ENCODE results near the gene GIGYF1. TPM values are rescaled to one million over a fixed set of nuclear protein-coding genes. Genes with fewer than 3 reads are reported as not detected.

The GIGYF1 gene
- total RNA-seq, 1 donor = 29.3 TPM

- H3K36me3 ChIP-seq (ENCODE audit: insufficient read depth, low read length) = peaks cover 31% of the 10 kb centered on the region
- peaks cover 24% of the 10 kb centered on the region for H4K20me1 ChIP-seq (ENCODE audit: insufficient read depth, low read length)
- peaks cover 46% of the 10 kb centered on the region for H3K79me2 ChIP-seq (ENCODE audit: insufficient read depth, low read length)
- no peak for TF ChIP-seq CTCF (IDR thresholded peaks at IDR 0.05; ENCODE audit: extremely low read depth, low read depth, low read length)
- peak overlapping the region; percentile 90 for H3K4me3 ChIP-seq (ENCODE audit: insufficient read depth, low read length)
- H3K4me2 ChIP-seq (ENCODE audit: insufficient read depth, low read length) = peak overlapping the region; percentile 83
- no peak overlapping the region for H3K27ac ChIP-seq (ENCODE audit: low read depth, low read length)
- H2AFZ ChIP-seq (ENCODE audit: low read length) = no peak overlapping the region
- peaks cover under 1% of the 10 kb centered on the region for H3K4me1 ChIP-seq (ENCODE audit: insufficient read depth, low read length)
- no peak for DNase-seq (ENCODE audit: insufficient read length, low spot score, missing footprints)
- no peaks in the 10 kb centered on the region for H3K9me3 ChIP-seq (ENCODE audit: low read depth, low read length)
- peaks cover 2% of the 10 kb centered on the region for H3K27me3 ChIP-seq (ENCODE audit: insufficient read depth, low read length)
Observed at GRCh38 chr7:100675105-100675451, 19.0 kb downstream of the GIGYF1 start.

DNA sequence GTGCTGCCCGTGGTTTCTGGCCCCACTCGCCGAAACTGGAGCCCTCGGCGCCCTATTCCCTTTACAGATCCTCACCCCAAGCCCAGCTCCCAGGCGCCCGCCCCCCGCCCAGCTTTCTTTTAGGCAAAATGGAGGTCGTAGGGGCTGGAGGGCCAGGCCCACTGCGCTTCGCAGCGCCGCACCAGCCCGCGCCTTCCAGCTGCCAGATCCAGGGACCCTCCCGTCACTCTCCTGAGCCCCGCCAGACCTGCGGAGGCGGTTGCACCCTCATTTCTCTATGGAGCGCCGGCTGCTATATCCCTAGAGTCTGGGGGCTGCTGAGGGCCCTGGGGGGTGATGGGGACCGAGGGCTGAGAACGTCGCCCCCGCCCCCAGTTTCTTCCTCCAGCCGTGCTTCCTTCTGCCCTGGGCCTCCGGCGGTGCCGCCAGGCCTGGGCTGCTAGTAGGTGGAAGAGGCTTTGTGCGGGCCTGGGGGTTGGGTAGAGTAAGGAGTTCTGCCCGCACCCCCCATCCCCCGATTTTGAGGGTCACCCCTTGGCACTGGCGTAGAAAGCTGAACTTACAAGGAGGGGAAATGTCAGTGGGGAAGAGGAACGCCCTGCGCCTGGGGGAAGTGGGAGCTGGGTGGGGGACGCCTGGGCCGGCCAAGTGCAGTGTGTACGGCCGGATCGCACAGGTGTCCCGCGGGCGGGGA lies 19.5 kb downstream of the GIGYF1 start:
- H3K4me1 ChIP-seq (ENCODE audit: insufficient read depth, low read length) = no peaks in the 10 kb centered on the region
- peak overlapping the region; percentile 79 for H3K4me2 ChIP-seq (ENCODE audit: insufficient read depth, low read length)
- peak; percentile 92 for DNase-seq (ENCODE audit: insufficient read length, low spot score, missing footprints)
- no peak overlapping the region for H2AFZ ChIP-seq (ENCODE audit: low read length)
- TF ChIP-seq CTCF (IDR thresholded peaks at IDR 0.05; ENCODE audit: extremely low read depth, low read depth, low read length) = no peak
- H3K79me2 ChIP-seq (ENCODE audit: insufficient read depth, low read length) = peaks cover 46% of the 10 kb centered on the region
- H3K27ac ChIP-seq (ENCODE audit: low read depth, low read length) = peak overlapping the region; percentile 51
- H4K20me1 ChIP-seq (ENCODE audit: insufficient read depth, low read length) = peaks cover 22% of the 10 kb centered on the region
- peak overlapping the region; percentile 90 for H3K4me3 ChIP-seq (ENCODE audit: insufficient read depth, low read length)
- peaks cover 31% of the 10 kb centered on the region for H3K36me3 ChIP-seq (ENCODE audit: insufficient read depth, low read length)
- H3K27me3 ChIP-seq (ENCODE audit: insufficient read depth, low read length) = peaks cover 2% of the 10 kb centered on the region
- no peaks in the 10 kb centered on the region for H3K9me3 ChIP-seq (ENCODE audit: low read depth, low read length)

- Histone ChIP-seq H3K9me3 (ENCODE audit: low read depth, low read length) (no peaks in the 10 kb centered on the region), H3K27me3 (ENCODE audit: insufficient read depth, low read length) (peaks cover 2% of the 10 kb centered on the region), H3K36me3 (ENCODE audit: insufficient read depth, low read length) (peaks cover 26% of the 10 kb centered on the region), H3K79me2 (ENCODE audit: insufficient read depth, low read length) (peaks cover 46% of the 10 kb centered on the region), H3K4me2 (ENCODE audit: insufficient read depth, low read length) (peak overlapping the region; percentile 79), H3K4me1 (ENCODE audit: insufficient read depth, low read length) (no peaks in the 10 kb centered on the region), H4K20me1 (ENCODE audit: insufficient read depth, low read length) (peaks cover 22% of the 10 kb centered on the region), H3K4me3 (ENCODE audit: insufficient read depth, low read length) (peak overlapping the region; percentile 90), H2AFZ (ENCODE audit: low read length) (peak overlapping the region; percentile 84), H3K27ac (ENCODE audit: low read depth, low read length) (peak overlapping the region; percentile 98)
- peak; percentile 95 for DNase-seq (ENCODE audit: insufficient read length, low spot score, missing footprints)
- TF ChIP-seq CTCF (IDR thresholded peaks at IDR 0.05; ENCODE audit: extremely low read depth, low read depth, low read length) = no peak
Observed at GRCh38 chr7:100673942-100674410, 20.1 kb downstream of the GIGYF1 start.

- H4K20me1 ChIP-seq (ENCODE audit: insufficient read depth, low read length) = peaks cover 21% of the 10 kb centered on the region
- no peak for TF ChIP-seq CTCF (IDR thresholded peaks at IDR 0.05; ENCODE audit: extremely low read depth, low read depth, low read length)
- H3K4me2 ChIP-seq (ENCODE audit: insufficient read depth, low read length) = peak within 1 kb of the TSS; percentile 95
- peak within 1 kb of the TSS; percentile 98 for H3K27ac ChIP-seq (ENCODE audit: low read depth, low read length)
- peak within 1 kb of the TSS; percentile 90 for H3K4me3 ChIP-seq (ENCODE audit: insufficient read depth, low read length)
- peak within 1 kb of the TSS; percentile 99 for H2AFZ ChIP-seq (ENCODE audit: low read length)
- H3K4me1 ChIP-seq (ENCODE audit: insufficient read depth, low read length) = no peaks in the 10 kb centered on the region
- peaks cover 2% of the 10 kb centered on the region for H3K27me3 ChIP-seq (ENCODE audit: insufficient read depth, low read length)
- H3K79me2 ChIP-seq (ENCODE audit: insufficient read depth, low read length) = peaks cover 45% of the 10 kb centered on the region
- no peaks in the 10 kb centered on the region for H3K9me3 ChIP-seq (ENCODE audit: low read depth, low read length)
- DNase-seq (ENCODE audit: insufficient read length, low spot score, missing footprints) = peak; percentile 100
- H3K36me3 ChIP-seq (ENCODE audit: insufficient read depth, low read length) = peaks cover 21% of the 10 kb centered on the region
Observed at GRCh38 chr7:100673302-100673941, 20.6 kb downstream of the GIGYF1 start, which contains the start of gene GNB2. TSS of gene GNB2 (plus strand) at chr7:100673740. CDS start at chr7:100676266, 2,526 bp downstream.
